NT2/D1 (cell line): ENCODE results near the gene CAGE1.

ENCODE experiments used
- DNase-seq: peaks from one replicate; pipeline ENCODE4 v3.0.0-alpha.2; 2011; ENCODE audit warnings: low read depth, low spot score
- H3K27me3 ChIP-seq: 2 replicates; pipeline ENCODE4 v1.6.0; 2011; ENCODE audit warnings: mild to moderate bottlenecking; ENCODE audit not compliant: insufficient read length, insufficient read depth
- H3K36me3 ChIP-seq: 2 replicates; pipeline ENCODE4 v1.6.1; 2011; ENCODE audit warnings: mild to moderate bottlenecking, low read length, mixed read lengths; ENCODE audit not compliant: insufficient read depth, insufficient read length
- H3K4me1 ChIP-seq: 2 replicates; pipeline ENCODE4 v1.5.1; 2011; ENCODE audit not compliant: insufficient read depth, insufficient read length
- H3K4me3 ChIP-seq: 2 replicates; pipeline ENCODE4 v1.5.1; 2011; ENCODE audit warnings: low read depth; ENCODE audit not compliant: insufficient read length
- H3K9ac ChIP-seq: 2 replicates; pipeline ENCODE4 v1.6.0; 2011; ENCODE audit warnings: low read depth; ENCODE audit not compliant: insufficient read length
- H3K9me3 ChIP-seq: 2 replicates; pipeline ENCODE4 v1.5.1; 2011; ENCODE audit warnings: mild to moderate bottlenecking, low read length; ENCODE audit not compliant: insufficient read depth
- SUZ12 ChIP-seq: IDR thresholded peaks from 2 replicates; pipeline ENCODE4 v1.6.1; 2011; ENCODE audit not compliant: insufficient read length, insufficient read depth; ENCODE audit errors: extremely low read depth
- YY1 ChIP-seq: IDR thresholded peaks from 2 replicates; pipeline ENCODE4 v1.6.1; 2011; ENCODE audit not compliant: insufficient read length, insufficient read depth
- ZNF274 ChIP-seq: IDR thresholded peaks from 2 replicates; pipeline ENCODE4 v1.6.1; 2011; ENCODE audit warnings: mild to moderate bottlenecking, low read depth, low read length

The CAGE1 gene

DNA sequence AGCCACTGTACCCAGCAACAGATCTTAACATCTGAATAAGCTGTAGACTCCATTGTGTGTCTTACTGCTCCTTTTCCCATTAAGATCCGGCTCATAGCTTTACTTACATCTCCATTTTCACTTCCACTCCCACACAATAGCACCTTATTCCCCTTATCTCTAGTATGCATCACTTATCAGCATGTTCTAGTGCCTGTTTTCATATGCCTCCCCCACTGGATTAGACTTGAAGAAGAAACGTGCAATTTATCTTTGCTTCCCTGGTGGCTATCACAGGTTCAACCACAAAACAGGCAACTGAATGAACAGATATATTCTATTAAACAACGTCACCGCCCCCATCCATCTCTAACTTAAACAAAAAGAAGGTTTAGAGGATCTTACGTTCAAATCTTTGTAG is 88.6 kb downstream of the CAGE1 start:
- no peaks in the 10 kb centered on the region for H3K27me3 ChIP-seq
- no peaks in the 10 kb centered on the region for H3K9me3 ChIP-seq
- no peaks in the 10 kb centered on the region for H3K4me1 ChIP-seq
- no peak overlapping the region for H3K4me3 ChIP-seq
- DNase-seq, result no peak
- H3K36me3 ChIP-seq, result peaks cover 90% of the 10 kb centered on the region
- H3K9ac ChIP-seq, result no peak overlapping the region
- no peak for TF ChIP-seq SUZ12
- no peak for TF ChIP-seq YY1
- TF ChIP-seq ZNF274, result no peak

DNA sequence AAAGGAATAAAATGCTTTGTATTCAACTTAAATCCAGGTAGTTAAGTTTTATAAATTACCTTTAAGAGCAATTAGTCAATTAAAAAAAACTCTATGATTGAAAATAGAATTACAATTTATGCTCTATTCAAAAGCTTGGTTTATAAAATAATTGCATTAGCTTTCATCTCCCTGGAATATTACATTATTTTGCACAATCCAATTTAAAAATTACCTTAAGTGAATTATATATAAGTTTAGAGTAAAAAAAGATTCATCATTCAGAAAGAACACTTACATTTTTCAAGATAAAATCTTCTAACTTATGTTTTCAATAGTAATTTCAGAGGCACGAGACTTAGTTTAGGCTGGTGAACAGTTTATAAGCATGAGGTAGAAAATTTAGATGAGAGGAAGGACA is 91.4 kb downstream of the CAGE1 start:
- no peaks in the 10 kb centered on the region for H3K27me3 ChIP-seq
- no peaks in the 10 kb centered on the region for H3K4me1 ChIP-seq
- no peak for DNase-seq
- no peak for TF ChIP-seq YY1
- no peak for TF ChIP-seq ZNF274
- no peak for TF ChIP-seq SUZ12
- H3K36me3 ChIP-seq, result peaks cover 89% of the 10 kb centered on the region
- H3K9me3 ChIP-seq, result no peaks in the 10 kb centered on the region
- no peak overlapping the region for H3K4me3 ChIP-seq
- H3K9ac ChIP-seq, result no peak overlapping the region

DNA sequence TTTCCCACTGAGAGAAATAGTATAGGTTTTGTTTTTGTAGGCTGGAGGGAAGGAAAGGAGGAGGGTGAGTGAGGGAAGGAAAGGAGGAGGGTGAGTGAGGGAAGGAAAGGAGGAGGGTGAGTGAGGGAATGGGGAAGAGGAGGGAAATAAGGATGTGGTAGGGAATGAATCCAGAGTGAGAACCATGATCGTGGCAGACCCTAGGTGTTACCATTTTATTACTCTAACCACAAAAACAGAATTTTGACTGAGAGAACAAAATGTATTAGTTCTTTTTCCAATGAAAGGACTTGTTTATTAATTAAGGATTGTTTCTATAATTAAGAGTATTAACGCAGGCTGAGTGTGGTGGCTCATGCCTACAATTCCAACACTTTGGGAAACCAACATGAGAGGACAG is 92.9 kb downstream of the CAGE1 start:
- H3K9ac ChIP-seq, result no peak overlapping the region
- no peaks in the 10 kb centered on the region for H3K4me1 ChIP-seq
- H3K9me3 ChIP-seq, result no peaks in the 10 kb centered on the region
- H3K27me3 ChIP-seq, result no peaks in the 10 kb centered on the region
- H3K36me3 ChIP-seq, result peaks cover 92% of the 10 kb centered on the region
- no peak overlapping the region for H3K4me3 ChIP-seq
- DNase-seq, result no peak
- no peak for TF ChIP-seq ZNF274
- TF ChIP-seq YY1, result no peak
- no peak for TF ChIP-seq SUZ12

DNA sequence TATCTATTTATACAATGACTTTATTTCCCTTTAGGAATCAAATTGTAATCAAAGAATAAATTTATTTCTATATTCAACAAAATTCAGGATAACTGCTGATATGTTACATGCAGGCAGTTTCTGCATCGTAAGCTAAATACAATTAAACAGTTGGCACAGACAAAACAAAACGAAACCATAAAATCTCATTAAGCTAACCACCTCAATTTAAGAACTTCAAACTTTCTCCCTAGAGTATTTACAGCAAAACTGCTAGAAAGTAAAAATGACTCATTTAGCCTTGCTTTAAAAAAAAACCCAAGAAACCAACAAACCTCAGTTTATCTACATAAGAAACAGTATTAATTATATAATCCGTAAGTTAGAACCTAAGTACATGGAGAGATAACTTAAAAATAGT is 93.6 kb downstream of the CAGE1 start:
- Histone ChIP-seq H3K4me3 (no peak overlapping the region), H3K27me3 (no peaks in the 10 kb centered on the region), H3K9me3 (no peaks in the 10 kb centered on the region), H3K36me3 (peaks cover 91% of the 10 kb centered on the region), H3K9ac (no peak overlapping the region), H3K4me1 (no peaks in the 10 kb centered on the region)
- no peak for DNase-seq
- TF ChIP-seq SUZ12, result no peak

DNA sequence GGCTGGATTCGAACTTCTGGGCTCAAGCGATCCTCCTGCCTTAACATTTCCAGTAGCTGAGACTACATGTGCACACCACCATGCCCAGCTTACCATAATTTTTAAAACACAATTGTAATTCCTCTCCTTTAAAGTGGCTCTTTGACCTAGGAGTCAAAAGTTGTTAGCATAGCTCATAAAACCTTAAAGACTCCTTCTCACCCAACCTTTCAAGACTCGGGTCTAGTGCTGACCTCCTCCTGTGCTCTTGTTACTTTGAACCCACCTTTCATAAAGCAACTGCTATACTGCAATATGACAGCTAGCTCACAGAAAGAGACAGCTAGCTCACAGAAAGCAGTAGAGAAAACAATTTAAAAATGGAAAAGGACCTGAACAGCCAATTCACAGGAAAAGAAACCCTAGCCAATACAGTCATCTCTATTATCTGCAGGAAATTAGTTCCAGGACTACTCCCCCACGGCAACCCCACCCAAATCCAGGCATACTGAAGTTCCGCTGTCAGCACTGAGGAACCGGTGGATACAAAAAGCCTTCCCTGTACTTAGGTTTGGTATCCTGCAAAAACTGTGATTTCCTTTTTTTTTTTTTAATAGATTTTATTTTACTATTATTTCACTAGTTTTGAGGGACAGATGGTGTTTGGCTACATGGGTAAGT is 96.8 kb downstream of the CAGE1 start:
- TF ChIP-seq SUZ12, result no peak
- no peak for TF ChIP-seq YY1
- TF ChIP-seq ZNF274, result no peak
- H3K36me3 ChIP-seq, result peaks cover 86% of the 10 kb centered on the region

DNA sequence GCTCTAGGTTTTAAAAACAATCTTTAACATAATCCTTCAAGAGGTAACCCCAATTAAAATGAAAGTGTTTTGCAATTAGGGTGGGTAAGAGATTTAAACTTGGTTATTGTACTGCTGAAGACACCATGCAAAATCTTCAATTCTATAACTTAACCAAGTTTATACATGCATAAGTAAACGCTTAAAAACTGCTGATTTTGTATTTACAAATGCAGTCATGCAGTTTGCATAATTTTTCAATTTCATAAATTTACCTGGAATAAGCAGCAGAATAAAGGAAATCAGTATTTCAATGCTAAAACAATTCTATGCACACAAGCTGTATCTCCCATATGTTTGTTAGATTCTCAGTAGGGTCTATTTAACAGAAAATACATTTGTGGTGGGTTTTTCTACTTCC is 99.5 kb downstream of the CAGE1 start:
- H3K36me3 ChIP-seq, result peaks cover 83% of the 10 kb centered on the region
- TF ChIP-seq YY1, result no peak
- no peak for TF ChIP-seq ZNF274
- TF ChIP-seq SUZ12, result no peak
- no peak overlapping the region for H3K4me3 ChIP-seq
- no peak for DNase-seq
- H3K9me3 ChIP-seq, result no peaks in the 10 kb centered on the region
- H3K4me1 ChIP-seq, result no peaks in the 10 kb centered on the region
- no peaks in the 10 kb centered on the region for H3K27me3 ChIP-seq
- H3K9ac ChIP-seq, result no peak overlapping the region

More for the DNA sequence above, 96.8 kb downstream of the CAGE1 start:
- Histone ChIP-seq H3K27me3 (no peaks in the 10 kb centered on the region), H3K9me3 (no peaks in the 10 kb centered on the region), H3K4me1 (no peaks in the 10 kb centered on the region), H3K4me3 (no peak overlapping the region), H3K9ac (no peak overlapping the region)
- DNase-seq, result no peak

DNA sequence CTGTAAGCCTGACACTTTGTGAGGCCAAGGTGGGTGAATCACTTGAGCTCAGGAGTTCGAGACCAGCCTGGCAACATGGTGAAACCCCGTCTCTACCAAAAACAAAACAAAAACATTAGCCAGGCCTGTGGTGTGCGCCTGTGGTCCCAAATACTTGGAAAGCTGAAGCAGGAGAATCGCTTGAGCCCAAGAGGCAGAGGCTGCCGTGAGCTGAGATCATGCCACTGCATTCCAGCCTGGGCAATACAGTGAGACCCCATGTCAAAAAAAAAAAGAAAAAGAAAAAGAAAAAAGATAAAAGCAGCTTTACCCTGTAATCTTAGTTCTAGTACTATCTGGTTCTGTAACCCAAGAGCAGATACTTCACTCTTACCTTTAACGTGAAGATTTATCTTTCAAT is 104.1 kb downstream of the CAGE1 start:
- H3K9ac ChIP-seq, result no peak overlapping the region
- no peaks in the 10 kb centered on the region for H3K27me3 ChIP-seq
- peaks cover 50% of the 10 kb centered on the region for H3K36me3 ChIP-seq
- TF ChIP-seq SUZ12, result no peak
- no peak for TF ChIP-seq YY1
- H3K4me1 ChIP-seq, result no peaks in the 10 kb centered on the region
- DNase-seq, result no peak
- no peaks in the 10 kb centered on the region for H3K9me3 ChIP-seq
- H3K4me3 ChIP-seq, result no peak overlapping the region
